NCI-H345 (cell line): ENCODE results near the gene FMO2.

ENCODE experiments used
- DNase-seq: peaks from one replicate; lab custom pipeline; 2025; lab: John Stamatoyannopoulos, UW

FMO2 gene

GRCh38 chr1:171256940-171257606 lies 72.0 kb downstream of the FMO2 start:
- DNase-seq = no peak

DNA sequence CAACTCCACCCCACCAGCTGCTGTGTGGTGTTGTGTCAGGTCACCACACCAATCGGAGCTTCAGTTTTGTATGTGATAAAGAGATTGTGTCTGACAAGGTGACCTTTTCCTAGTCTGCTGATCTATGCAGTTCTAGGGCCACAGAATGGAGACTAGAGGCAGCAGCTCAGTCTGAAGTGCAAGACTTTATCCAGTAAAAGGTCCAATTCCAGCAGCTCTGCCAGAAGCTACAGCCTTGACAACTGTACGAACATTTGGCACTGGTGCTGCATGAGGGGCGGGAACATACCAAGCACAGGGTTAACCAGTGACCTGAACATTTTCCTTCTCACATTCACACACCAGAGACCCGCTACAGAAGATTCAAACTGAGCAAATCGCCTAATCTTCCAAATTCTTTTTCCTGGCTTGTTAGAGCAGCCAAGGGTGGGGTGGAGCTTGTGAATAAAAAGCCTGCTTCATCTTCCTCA lies 72.5 kb downstream of the FMO2 start:
- no peak for DNase-seq

GRCh38 chr1:171258429-171258828 lies 73.3 kb downstream of the FMO2 start:
- no peak for DNase-seq

DNA sequence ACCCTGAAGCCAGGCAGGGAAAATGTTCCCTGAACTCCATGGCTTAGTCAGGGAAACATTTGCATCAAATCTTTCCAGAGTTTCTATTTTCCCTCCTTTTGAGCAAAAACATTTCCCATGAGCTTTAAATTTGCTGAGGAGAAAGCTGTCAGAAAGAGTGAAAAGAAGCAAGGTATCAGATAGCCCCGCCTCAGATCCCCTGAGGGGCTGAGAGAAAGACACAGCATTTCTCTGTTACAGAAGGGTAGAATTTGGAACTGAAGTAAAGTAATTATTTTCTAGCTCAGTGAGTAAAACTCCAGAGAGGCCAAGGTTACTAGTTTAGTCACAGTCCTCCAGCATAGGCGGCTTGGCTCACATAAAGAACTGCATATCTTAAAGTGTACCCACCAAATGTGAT lies 73.8 kb downstream of the FMO2 start:
- no peak for DNase-seq
